NCI-H1694 treated with DMSO at 0.1 percent for 48 hours (cell line): ENCODE results near the gene FKTN.
"Not testable (repeated sequence)": the region's sequence is repeated elsewhere in the genome, so short reads cannot be mapped to it uniquely, and the experiment has no call there.

ENCODE experiments used
- DNase-seq: peaks from one replicate; lab custom pipeline; 2025; lab: John Stamatoyannopoulos, UW

FKTN gene

GRCh38 chr9:105557804-105558610 is at the start of gene FKTN:
Gene FKTN, plus strand, starts transcription at chr9:105558131. Its CDS starts 16,902 bp downstream, at chr9:105575033.
- peak; percentile 44 for DNase-seq

GRCh38 chr9:105508530-105508929 is 49.4 kb upstream of the FKTN start:
- no peak for DNase-seq

DNA sequence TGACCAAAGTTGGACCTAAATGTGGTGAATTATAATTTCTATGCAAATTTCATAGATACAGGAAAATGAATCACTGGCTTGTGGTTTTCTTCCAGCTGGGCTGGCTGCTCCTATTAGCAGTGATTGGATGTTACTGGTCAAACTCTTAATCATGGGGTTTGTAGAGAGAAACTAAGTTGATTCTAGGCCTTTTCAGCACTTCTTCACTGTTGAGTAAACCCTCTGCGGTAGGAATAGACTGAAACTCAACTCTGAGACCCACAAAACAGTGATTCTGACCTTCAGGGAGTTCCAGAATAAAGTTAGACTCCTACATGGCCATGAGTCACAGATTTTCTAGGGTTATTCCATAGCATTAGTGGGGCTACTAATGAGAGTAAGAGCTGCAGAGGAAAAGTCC is 47.9 kb upstream of the FKTN start:
- no peak for DNase-seq

DNA sequence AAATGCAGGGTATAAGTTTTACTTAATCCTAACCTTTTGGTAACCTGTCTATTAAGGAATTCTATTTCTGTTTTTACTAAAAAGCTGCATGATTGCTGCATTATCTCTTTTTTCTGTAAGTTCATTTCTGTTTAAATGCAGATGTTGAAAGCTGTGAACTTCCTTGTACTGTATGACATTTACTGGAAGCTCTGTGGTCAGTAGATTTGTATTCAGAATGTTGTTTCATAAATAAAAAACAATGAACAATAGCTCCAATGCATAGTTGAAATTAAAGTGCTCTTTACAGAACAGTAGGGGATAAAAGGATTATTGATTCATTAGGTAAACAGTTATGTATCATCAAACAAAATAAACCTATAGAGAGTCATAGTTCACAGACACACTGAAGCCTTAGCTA is 46.5 kb upstream of the FKTN start:
- DNase-seq, result no peak

- no peak for DNase-seq
Observed at GRCh38 chr9:105515811-105516413, 42.0 kb upstream of the FKTN start.

- not testable (repeated sequence) for DNase-seq
Observed at GRCh38 chr9:105519710-105520369, 38.1 kb upstream of the FKTN start.

- not testable (repeated sequence) for DNase-seq
Observed at GRCh38 chr9:105520992-105521391, 36.9 kb upstream of the FKTN start.

DNA sequence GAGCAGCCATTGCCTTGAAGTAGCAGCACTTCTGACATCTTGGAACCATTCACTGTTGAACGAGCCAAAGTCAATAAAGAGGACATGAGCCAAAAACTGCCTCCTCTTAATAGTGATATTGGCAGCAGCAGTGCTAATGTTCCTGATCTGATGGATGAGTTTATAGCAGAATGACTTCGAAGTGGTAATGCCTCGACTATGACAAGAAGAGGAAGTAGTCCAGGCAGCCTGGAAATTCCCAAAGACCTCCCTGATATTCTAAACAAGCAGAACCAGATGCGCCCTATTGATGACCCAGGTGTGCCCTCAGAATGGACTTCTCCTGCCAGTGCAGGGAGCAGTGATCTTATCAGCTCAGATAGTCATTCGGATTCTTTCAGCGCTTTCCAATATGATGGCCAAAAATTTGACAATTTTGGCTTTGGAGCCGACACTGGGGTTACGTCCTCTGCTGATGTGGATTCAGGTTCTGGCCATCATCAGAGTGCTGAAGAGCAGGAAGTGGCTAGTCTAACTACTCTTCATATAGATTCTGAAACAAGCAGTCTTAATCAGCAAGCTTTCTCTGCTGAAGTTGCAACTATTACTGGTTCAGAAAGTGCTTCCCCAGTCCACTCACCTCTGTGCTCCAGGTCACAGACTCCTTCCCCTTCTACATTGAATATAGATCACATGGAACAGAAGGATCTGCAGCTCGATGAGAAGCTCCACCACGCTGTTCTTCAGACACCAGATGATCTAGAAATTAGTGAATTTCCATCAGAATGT is 35.1 kb upstream of the FKTN start:
- not testable (repeated sequence) for DNase-seq

DNA sequence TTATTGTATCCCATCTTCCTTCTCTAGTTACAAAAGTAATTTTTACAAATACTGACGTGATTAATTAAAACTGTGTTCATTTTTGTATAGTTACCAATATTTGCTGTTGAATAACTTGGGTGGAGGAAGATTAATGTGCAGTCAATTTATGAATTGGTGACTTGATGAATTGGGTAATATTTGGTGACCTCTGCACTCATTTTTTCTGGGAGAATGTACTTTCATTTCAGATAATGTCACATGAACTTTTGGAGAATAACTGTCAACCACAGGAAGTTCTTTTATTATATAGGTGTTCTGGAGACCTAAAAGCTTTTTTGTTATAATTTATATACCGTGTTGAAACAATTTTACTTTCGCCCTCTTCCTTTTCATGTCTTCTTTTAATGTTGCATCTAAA is 26.4 kb upstream of the FKTN start:
- DNase-seq, result no peak

GRCh38 chr9:105535920-105536668 is 21.8 kb upstream of the FKTN start:
- no peak for DNase-seq

DNA sequence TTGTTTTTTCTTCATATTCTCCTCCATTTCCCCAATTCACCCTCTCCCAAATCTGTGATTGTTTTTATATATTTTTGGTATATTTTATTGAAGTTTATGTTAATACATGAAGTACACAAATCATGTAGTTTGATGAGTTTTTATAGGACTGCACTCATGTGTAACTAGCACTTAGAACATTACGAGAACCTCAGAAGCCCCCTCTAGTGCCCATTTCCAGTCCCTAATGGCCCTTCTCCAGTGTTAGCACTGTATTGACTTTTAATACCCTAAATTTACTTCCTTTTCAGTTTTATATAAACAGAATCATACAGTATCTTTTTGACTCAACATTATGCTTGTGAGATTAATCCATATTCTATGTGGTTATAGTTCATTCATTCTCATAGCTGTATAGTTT is 18.5 kb upstream of the FKTN start:
- DNase-seq, result no peak

DNA sequence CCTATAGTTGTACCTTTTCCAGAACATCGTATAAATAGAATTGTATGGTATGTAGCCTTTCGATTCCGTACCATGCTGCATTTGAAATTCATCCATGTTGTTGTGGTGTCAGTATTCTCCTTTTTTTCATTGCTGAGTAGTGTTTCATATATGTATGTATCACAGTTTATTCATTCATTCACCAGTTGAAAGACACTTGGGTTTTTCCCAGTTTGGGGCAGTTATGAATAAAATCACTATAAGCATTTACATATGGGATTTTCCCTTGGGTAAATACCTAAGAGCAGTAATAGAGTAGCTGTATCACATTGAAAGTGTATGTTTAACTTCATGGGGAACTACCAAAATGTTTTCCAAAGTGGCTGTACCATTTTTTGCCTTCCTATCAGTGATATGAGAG is 16.1 kb upstream of the FKTN start:
- DNase-seq, result no peak

DNA sequence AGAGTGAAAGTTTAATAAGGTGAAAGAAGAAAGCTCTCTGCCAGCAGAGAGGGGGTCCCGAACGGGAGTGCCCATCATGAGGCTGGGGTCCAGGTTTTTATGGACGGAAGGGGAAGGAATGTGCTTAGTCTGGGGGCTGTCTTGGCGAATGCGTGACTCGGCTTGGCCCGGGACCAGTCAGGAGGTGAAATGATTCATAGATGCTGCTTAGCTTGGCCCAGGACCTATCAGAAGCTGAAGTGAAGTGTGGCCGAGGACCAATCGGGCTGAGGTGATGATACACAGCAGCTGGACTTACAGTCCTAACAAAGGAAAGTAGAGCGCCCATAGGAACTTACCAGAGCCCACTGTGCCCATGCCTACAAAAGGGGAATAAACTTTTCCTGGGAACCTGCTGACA is 3.9 kb upstream of the FKTN start:
- DNase-seq, result no peak

- no peak for DNase-seq
Observed at GRCh38 chr9:105572455-105572854, 14.5 kb downstream of the FKTN start.

DNA sequence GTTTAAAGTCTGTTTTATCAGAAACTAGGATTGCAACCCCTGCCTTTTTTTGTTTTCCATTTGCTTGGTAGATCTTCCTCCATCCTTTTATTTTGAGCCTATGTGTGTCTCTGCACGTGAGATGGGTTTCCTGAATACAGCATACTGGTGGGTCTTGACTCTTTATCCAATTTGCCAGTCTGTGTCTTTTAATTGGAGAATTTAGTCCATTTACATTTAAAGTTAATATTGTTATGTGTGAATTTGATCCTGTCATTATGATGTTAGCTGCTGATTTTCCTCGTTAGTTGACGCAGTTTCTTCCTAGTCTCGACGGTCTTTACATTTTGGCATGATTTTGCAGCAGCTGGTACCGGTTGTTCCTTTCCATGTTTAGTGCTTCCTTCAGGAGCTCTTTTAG is 22.0 kb downstream of the FKTN start:
- DNase-seq, result not testable (repeated sequence)

DNA sequence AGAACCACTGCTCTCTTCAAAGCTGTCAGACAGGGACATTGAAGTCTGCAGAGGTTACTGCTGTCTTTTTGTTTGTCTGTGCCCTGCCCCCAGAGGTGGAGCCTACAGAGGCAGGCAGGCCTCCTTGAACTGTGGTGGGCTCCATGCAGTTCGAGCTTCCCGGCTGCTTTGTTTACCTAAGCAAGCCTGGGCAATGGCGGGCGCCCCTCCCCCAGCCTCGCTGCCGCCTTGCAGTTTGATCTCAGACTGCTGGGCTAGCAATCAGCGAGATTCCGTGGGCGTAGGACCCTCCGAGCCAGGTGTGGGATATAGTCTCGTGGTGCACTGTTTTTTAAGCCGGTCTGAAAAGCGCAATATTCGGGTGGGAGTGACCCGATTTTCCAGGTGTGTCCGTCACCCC is 23.6 kb downstream of the FKTN start:
- not testable (repeated sequence) for DNase-seq

DNA sequence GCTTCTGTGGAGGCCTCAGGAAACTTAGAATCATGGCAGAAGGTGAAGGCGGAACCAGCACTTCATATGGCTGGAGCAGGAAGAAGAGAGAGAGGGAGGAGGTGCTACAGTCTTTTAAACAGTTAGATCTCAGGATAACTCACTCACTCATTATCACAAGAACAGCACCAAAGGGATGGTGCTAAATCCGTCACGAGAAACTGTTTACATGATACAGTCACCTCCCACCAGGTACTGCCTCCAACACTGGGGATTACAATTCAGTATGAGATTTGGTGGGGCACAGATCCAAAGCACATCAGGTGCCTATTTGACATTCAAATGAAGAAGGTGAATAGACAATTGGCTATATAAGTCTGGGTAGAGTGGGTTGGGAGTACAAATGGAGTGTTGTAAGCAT is 35.2 kb downstream of the FKTN start:
- no peak for DNase-seq

DNA sequence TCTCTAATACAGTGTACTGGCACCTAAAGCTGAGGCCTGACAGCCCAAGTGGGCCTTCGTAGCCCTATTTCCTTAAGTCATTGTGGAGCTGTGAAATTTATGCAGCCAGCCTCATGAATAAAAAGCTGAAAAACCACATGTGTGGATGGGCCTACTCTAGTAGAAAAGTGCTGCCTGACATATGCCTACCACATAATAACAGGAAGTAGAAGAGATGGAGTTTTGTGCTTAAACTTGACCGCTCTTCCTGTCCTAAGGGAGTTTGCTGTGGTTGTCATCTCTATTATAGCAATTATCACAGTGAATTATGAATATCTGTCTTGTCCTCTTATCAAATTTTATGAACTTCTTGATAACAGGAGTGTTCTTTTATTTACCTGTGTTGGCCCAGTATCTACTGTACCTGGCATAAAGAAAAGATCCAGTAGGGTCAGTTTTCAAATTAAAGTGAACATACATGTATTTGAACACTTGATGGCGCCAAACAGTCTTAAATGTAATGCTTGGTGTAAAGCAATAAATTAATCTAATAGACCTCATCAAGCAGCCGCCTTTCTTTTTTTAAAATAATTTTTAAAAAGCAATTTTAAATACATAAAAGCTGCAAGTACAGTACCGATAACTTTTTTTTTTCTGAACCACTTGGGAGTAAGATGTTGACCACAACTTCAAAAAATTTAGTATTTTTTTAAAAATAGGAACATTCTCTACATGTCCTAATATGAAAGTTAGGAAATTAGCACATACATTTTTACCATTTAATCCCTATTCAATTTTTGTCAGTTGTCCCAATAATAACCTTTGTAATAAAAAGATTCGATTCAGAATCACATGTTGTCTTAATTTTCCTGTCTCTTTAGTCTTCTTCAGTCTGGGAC is 51.0 kb downstream of the FKTN start:
- DNase-seq, result peak; percentile 37

DNA sequence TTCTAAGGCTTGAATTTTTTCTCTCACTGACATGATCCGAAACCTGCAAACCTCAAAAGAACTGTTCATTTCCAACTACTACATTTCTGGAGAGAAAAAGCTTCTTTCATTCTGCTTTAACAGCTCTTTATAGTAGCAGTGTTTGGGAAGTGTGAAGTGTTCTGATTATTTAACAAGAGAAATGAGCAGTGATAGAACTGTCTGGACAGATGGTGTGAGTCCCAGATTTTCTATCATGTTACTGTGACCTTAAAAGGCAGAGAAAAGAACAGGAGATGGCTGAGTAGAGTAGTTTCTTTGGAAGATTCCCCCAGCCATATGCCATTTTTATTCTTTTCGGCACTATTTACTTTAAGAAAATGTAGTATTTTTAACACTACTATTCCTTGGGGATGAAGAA is 63.1 kb downstream of the FKTN start:
- DNase-seq, result no peak

GRCh38 chr9:105625088-105625487 is 67.2 kb downstream of the FKTN start:
- no peak for DNase-seq

DNA sequence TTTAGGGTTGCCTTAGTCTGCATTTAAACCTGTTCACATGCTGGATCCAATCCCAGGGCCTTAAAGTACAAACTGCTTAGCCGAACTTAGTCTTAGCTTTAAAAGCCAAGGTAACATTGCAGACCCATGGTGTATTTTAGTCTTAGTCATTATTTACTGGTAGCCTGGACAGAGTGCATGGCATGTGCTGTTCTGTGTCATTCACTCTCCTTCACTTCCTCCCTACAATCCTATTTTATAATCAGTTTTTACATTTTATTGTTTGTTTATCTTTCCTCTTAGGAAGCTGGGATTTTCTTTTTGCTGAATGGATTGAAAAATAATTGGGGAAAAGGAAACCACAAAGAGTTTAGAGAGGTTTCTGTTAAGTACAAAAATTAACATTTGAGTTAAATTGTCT is 74.9 kb downstream of the FKTN start:
- no peak for DNase-seq
